NCI-H82 (cell line): ENCODE measurements around the gene NELFB.

Experiments
- DNase-seq: peaks from one replicate; lab custom pipeline; 2025; lab: John Stamatoyannopoulos, UW

NELFB gene

DNA sequence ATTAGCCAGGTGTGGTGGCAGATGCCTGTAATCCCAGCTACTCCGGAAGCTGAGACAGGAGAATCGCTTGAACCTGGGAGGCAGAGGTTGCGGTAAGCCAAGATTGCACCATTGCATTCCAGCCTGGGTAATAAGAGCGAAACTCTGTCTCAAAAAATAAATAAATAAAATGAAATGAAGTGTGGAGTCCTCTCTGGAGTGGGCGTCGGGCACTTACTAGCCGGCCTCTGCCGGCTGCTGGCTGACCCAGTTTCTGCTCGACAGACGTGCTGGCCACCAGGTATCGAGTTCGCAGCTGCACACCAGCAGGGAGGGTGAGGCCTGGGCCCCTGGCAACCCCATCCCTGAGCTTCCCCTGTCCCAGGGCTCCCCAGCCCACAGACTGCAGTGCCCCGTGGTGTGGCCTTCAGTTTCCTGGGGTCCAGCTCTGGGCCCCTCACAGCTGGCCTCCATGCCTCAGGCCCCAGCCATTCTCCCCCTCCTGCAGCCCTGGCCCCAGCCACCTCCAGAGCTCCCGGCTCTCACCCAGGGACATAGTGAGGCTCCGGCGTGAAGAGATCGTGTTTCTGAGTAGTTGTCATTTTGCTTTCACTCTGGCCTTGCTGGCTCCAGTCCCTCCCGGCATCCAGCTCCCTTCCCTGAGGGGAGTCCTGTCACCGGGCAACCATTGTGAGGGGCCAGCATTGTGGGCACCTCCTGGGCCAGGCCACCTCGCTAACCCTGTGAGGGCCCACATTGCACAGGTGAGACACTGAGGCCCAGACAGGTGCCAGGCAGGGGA, 7.8 kb upstream of the NELFB start:
- no peak for DNase-seq

GRCh38 chr9:137247916-137248175, 7.3 kb upstream of the NELFB start:
- no peak for DNase-seq

GRCh38 chr9:137250329-137251193, 4.6 kb upstream of the NELFB start:
- DNase-seq: no peak

DNA sequence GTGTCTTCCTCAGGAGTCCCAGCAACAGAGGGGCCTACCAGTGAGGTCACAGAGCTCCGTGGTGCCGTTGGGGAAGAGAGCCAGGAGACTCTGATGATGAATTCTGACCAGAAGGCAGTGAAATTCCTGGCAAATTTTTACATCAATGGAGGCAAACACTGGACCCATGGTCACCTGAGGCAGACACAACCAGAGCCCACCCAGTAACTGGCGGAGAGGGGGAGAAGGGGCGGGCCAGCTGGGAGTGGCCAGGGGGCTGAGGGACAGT, 4.0 kb upstream of the NELFB start, which contains the start of gene STPG3:
TSS of gene STPG3 (plus strand) at position 93 of the 268 bp plus-strand sequence. CDS start at position 94, 1 bp downstream.
- no peak for DNase-seq

DNA sequence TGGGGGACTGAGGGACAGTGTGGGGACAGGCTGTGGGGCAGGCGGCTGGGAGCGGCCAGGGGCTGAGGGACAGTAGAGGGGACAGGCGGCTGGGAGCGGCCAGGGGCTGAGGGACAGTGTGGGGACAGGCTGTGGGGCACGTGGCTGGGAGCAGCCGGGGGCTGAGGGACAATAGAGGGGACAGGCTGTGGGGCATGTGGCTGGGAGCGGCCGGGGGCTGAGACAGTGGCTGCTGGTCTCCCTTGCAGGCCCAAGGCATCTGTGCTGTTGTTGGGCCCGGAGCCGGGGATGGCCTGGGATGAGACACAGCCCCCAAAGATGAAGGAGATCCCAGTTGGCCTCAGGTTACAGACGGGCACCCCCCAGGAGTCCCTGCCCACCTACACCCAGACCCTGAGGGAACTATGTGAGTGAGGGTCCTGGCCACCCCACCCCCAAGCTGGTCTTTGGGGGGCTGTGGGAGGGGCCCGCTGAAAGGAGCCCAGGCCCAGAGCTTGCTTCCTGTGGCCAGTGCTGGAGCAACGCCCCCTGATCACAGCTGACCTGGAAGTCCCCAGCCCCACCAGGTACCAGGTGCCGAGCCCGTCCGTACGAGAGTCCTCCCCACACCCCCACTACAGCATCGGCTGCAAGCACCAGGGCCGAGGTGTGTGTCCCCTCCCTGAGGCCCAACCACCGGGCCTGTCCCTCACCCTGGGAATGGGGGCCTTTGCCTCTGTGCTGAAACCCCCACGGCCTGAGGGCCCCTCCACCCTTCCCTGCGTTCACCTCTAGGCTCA, 3.4 kb upstream of the NELFB start:
- DNase-seq: no peak

GRCh38 chr9:137252555-137253506, 2.3 kb upstream of the NELFB start:
- DNase-seq: peak; percentile 60

DNA sequence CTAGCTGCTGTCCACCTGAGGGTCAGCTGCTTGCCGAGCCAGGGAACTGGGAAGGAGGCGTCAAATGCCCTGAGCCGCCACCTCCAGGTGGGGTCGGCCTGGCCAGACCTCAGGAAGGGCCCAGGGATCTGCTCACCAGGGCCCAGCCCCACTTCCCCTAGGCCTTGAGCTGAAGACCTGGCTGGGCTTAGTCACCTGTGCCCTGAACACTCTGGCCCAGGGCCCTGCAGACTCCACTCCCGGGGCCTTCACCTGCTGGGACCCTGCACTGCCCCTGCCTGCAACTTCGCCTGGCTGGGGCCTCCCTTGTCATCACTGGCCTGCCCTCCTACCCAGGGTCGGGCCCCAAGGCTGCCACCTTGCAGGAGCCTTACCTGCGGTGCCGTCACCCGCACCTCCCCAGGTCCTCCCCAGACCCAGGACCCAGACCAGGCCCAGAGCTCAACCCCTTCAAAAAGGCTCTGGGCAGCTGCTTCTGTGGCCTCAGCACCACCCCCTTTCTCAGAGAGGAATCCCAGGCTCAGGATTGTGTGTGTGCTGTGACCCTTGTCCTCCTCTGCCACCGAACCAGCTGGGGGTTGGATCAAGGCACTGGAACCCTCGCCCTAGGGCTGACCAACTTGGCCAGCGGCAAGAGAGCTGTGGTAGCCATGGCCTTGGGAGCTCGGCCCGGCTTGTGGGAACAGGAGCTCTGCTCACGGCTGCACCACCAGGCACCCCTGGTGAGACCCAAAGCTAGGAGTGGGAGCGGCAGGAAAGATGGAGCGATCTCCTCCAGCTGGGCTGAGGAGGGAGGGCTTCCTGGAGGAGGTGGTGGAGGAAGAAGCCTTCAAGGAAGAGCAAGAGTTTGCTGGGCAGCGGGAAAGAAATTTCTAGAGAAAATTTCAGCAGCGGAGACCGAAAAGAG, 1.2 kb upstream of the NELFB start:
- DNase-seq: peak; percentile 44

GRCh38 chr9:137255448-137256114, 454 bp downstream of the NELFB start:
- peak; percentile 68 for DNase-seq

DNA sequence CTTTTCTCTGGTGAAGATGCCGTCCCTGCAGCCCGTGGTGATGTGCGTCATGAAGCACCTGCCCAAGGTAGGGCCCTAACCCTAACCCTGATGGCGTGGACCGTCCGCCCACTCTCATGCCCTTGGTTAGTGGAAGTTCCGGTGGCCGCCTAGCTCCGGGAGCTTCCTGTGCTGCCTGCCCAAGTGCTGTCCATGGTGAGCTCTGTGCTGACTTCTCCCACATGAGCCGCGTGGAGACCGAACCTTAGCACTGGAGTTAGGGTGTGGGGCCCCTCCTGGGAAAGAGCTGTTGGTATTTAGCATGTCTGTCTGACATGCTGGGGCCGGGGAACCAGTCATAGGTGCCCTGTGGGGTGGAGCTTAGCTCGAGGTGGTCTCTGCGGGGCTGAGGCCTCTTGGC, 1.2 kb downstream of the NELFB start:
- no peak for DNase-seq

GRCh38 chr9:137256856-137257255, 1.7 kb downstream of the NELFB start:
- no peak for DNase-seq

GRCh38 chr9:137262173-137262908, 7.2 kb downstream of the NELFB start:
- DNase-seq: peak; percentile 67

DNA sequence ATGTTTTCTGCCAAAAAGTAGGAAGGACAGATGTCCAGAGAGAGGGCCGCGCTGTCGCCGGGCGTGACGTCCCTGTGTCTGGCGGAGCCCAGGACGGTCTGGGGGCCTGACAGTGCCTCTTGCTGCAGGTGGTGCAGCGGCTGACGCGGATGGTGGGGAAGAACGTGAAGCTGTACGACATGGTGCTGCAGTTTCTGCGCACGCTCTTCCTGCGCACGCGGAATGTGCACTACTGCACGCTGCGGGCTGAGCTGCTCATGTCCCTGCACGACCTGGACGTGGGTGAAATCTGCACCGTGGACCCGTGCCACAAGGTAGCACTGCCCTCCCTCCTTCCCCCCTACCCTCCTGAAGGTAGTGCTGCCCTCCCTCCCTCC, 7.8 kb downstream of the NELFB start:
- no peak for DNase-seq

- no peak for DNase-seq
Observed at GRCh38 chr9:137263506-137263905, 8.4 kb downstream of the NELFB start.

GRCh38 chr9:137264067-137264466, 8.9 kb downstream of the NELFB start:
- no peak for DNase-seq

DNA sequence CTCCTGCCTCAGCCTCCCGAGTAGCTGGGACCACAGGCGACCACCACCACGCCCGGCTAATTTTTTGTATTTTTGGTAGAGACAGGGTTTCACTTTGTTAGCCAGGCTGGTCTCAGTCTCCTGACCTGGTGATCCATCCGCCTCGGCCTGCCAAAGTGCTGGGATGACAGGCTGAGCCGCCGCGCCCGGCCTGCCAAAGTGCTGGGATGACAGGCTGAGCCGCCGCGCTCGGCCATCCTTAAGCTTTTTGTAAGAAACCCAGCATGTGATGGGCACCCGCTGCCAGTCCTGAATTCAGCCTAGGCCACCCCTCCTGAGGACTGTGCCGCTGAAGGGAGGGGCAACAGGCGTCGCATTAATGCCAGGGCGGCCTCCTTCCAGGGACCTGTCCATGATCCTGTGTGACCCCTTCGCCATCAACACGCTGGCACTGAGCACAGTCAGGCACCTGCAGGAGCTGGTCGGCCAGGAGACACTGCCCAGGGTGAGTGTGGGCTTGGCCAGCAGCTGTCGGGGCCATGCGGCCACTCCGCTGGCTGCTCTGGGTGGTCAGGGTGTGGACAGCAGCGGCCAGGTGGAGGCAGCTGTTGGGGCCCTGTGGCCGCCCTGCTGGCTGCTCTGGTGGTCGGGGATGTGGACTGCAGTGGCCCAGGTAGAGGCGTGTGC, 10.5 kb downstream of the NELFB start:
- no peak for DNase-seq

- no peak for DNase-seq
Observed at GRCh38 chr9:137266162-137266527, 11.0 kb downstream of the NELFB start.

GRCh38 chr9:137266585-137267453, 11.7 kb downstream of the NELFB start:
- no peak for DNase-seq

DNA sequence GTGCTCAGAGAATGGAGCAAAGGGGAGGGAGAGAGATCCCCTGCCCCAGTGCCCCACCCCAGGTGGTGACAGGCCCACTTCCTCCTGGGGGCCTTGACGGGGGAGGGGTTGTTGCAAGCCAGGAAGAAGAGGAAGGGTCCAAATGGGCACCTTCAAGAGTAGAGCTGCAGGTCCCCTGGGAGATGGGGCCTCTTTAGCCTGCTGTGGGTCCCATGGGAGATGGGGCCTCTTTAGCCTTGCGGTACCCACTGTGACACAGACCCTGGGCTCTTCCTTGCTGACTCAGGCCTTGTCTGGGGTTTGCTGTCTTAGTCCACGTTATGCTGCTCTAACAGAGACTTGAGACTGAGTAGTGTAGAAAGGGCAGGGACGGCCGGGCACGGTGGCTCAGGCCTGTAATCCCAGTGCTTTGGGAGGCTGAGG, 12.8 kb downstream of the NELFB start:
- DNase-seq: no peak
